CD14-positive monocyte (primary cell): Measurements from ENCODE around the gene HOXB8. TPM values are rescaled to one million over a fixed set of nuclear protein-coding genes. Genes with fewer than 3 reads are reported as not detected.

ENCODE experiments used
- DNase-seq, 3 donors: peaks; one replicate each; pipeline ENCODE4 v3.0.0-alpha.2; 2011 to 2022
- H2AFZ ChIP-seq: 2 replicates; pipeline ENCODE4 v1.6.0; 2012; ENCODE audit warnings: mild to moderate bottlenecking, low read depth, low read length, inconsistent platforms; ENCODE audit not compliant: insufficient read depth, poor library complexity, severe bottlenecking
- H3K27ac ChIP-seq, 2 donors: 1 replicate in 1 of 2; 2 replicates in 1 of 2; pipeline ENCODE4 v1.5.1; 2012 to 2013; ENCODE audit warnings: low read length in 2 of 2, control low read depth in 1 of 2, inconsistent platforms in 1 of 2, low read depth in 1 of 2, mild to moderate bottlenecking in 1 of 2
- H3K27me3 ChIP-seq, 2 donors: one replicate each; pipeline versions ENCODE4 v1.6.0 to v1.6.1; 2011 to 2013; ENCODE audit warnings: low read length in 2 of 2; ENCODE audit not compliant: control insufficient read depth in 2 of 2, insufficient read depth in 2 of 2
- H3K36me3 ChIP-seq, 2 donors: replicated peaks in 1 of 2; 1 replicate in 1 of 2; 2 replicates in 1 of 2; pipeline versions ENCODE4 v1.5.1 to v1.6.1; 2012 to 2013; ENCODE audit warnings: low read length in 2 of 2, control low read depth in 1 of 2, inconsistent platforms in 1 of 2, mild to moderate bottlenecking in 1 of 2; ENCODE audit not compliant: insufficient read depth in 2 of 2, control insufficient read depth in 1 of 2
- H3K4me1 ChIP-seq, 2 donors: 1 replicate in 1 of 2; 2 replicates in 1 of 2; pipeline versions ENCODE4 v1.5.1 to v1.6.1; 2012 to 2013; ENCODE audit warnings: low read length in 2 of 2, control low read depth in 1 of 2, inconsistent platforms in 1 of 2, mild to moderate bottlenecking in 1 of 2, moderate library complexity in 1 of 2; ENCODE audit not compliant: insufficient read depth in 2 of 2, control insufficient read depth in 1 of 2
- H3K4me2 ChIP-seq: replicated peaks from 2 replicates; pipeline ENCODE3; 2012; ENCODE audit warnings: low read length, moderate library complexity, mild to moderate bottlenecking; ENCODE audit not compliant: poor library complexity, severe bottlenecking; ENCODE audit errors: extremely low read depth
- H3K4me3 ChIP-seq, 3 experiments: fragments of 200-600 bp in 1 of 3; sonication (generic) in 1 of 3; replicated peaks in 1 of 3; 1 replicate in 2 of 3; 2 replicates in 1 of 3; pipeline ENCODE4 v1.5.1; 2011 to 2013; ENCODE audit warnings: low read length in 3 of 3, mild to moderate bottlenecking in 3 of 3, control low read depth in 2 of 3, low read depth in 2 of 3, inconsistent platforms in 1 of 3, moderate library complexity in 1 of 3
- H3K79me2 ChIP-seq: 2 replicates; pipeline ENCODE4 v1.6.0; 2012; ENCODE audit warnings: mild to moderate bottlenecking, control low read depth, inconsistent platforms, low read length, moderate library complexity; ENCODE audit not compliant: insufficient read depth
- H3K9ac ChIP-seq: 2 replicates; pipeline ENCODE4 v1.6.0; 2017; ENCODE audit warnings: low read length, mild to moderate bottlenecking; ENCODE audit not compliant: insufficient read depth, poor library complexity, severe bottlenecking
- H3K9me3 ChIP-seq, 2 donors: replicated peaks in 1 of 2; 1 replicate in 1 of 2; 2 replicates in 1 of 2; pipeline versions ENCODE4 v1.5.1 to v1.6.1; 2012 to 2013; ENCODE audit warnings: low read length in 2 of 2, control low read depth in 1 of 2; ENCODE audit not compliant: control insufficient read depth in 1 of 2, insufficient read depth in 1 of 2
- H4K20me1 ChIP-seq: 2 replicates; pipeline ENCODE4 v1.6.0; 2012; ENCODE audit warnings: mild to moderate bottlenecking, low read length, control low read depth, moderate library complexity; ENCODE audit not compliant: insufficient read depth
- H3K27ac Mint-ChIP-seq, 7 donors: one replicate each; pipeline ENCODE4 v1.8.0; 2020; ENCODE audit warnings: mild to moderate bottlenecking in 7 of 7, mixed read lengths in 7 of 7, moderate library complexity in 6 of 7, inconsistent platforms in 2 of 7
- H3K27me3 Mint-ChIP-seq, 3 donors: one replicate each; pipeline ENCODE4 v1.8.0; 2021 to 2022; ENCODE audit warnings: low read depth in 3 of 3, mild to moderate bottlenecking in 3 of 3, mixed read lengths in 3 of 3, moderate library complexity in 3 of 3, inconsistent platforms in 1 of 3
- H3K36me3 Mint-ChIP-seq, 2 donors: one replicate each; pipeline ENCODE4 v1.8.0; 2020; ENCODE audit warnings: mixed read lengths in 2 of 2, inconsistent platforms in 1 of 2, mild to moderate bottlenecking in 1 of 2
- H3K4me1 Mint-ChIP-seq: one replicate; pipeline ENCODE4 v1.8.0; 2020; ENCODE audit warnings: mild to moderate bottlenecking, mixed read lengths
- H3K4me3 Mint-ChIP-seq, 2 donors: one replicate each; pipeline ENCODE4 v1.8.0; 2020; ENCODE audit warnings: mild to moderate bottlenecking in 2 of 2, mixed read lengths in 2 of 2, moderate library complexity in 1 of 2
- H3K9me3 Mint-ChIP-seq, 7 donors: one replicate each; pipeline ENCODE4 v1.8.0; 2020 to 2022; ENCODE audit warnings: mixed read lengths in 7 of 7, mild to moderate bottlenecking in 6 of 7, moderate library complexity in 6 of 7, inconsistent platforms in 2 of 7
- WGBS: methylation state at CpG from one replicate; pipeline ENCODE4 v1.1.5; 2013; ENCODE audit warnings: missing lambda C conversion rate; ENCODE audit not compliant: insufficient coverage; 5-methylcytosine and 5-hydroxymethylcytosine counted together
- intact Hi-C, 2 donors: fragments of 100-400 bp; cut with micrococcal nuclease; formaldehyde crosslinking; loops; one replicate each; pipeline versions ENCODE4 v1.15.0 to v1.15.1; 2023
- polyA plus RNA-seq, 3 donors: library from polyadenylated mRNA; depleted of rRNA in 1 of 3; unstranded in 2 of 3; stranded (reverse) in 1 of 3; fragments of 300-500 nt in 2 of 3; fragments of >200 nt in 1 of 3; fragmentation: Illumina TruSeq in 2 of 3; gene quantifications; 1 replicate in 2 of 3; 2 replicates in 1 of 3; pipeline ENCODE4 v1.2.3, GENCODE V29; 2012 to 2021
- TF ChIP-seq, protein P1 (sequence below): fragments of 200-600 bp; IDR thresholded peaks from one replicate; pipeline ENCODE4 v1.8.0; 2022; ENCODE audit warnings: antibody characterized with exemption, mild to moderate bottlenecking

Gene HOXB8
- polyA plus RNA-seq, 3 donors, result not detected

DNA sequence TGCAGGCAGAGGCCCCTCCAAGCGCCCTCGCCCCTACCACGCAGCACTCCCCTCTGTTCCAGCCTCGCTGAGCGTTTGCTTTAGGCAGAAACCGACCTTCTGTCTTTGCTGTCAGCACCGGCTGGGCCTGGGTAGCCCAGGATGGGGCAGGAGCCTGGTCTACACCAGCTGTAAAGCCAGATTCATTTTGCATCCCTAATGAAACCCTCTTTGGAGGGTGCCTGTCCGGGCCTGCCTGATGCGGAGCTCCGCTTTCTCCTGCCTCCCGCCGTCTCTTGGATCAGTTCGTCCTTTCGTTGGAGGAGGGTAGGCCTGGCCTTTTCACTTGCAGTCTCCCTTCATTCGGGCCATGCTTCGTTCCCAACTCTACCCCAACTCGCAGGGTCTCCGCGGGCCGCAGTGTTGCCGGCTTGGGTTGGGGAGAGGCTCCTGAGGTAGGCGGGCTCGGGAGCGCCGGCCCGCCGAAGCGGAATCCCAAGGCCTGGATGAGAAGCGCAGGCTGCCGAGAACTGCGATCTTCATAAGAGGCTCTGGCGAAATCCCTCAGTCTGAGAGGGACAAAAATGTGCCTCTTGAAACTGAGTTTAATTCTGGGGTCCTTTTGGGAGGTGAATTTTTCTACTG lies 4.8 kb upstream of the HOXB8 start:
- peaks cover 87 to 100% of the 10 kb centered on the region in 2 donors for H3K27me3 ChIP-seq
- H3K27ac Mint-ChIP-seq, result no peak overlapping the region
- no peak overlapping the region for H3K4me2 ChIP-seq
- peak overlapping the region in 1 of 2 donors; percentile 69 for H3K4me3 Mint-ChIP-seq
- peaks cover 4 to 49% of the 10 kb centered on the region in 2 donors for H3K9me3 ChIP-seq
- H3K4me3 ChIP-seq, result no peak overlapping the region
- no peaks in the 10 kb centered on the region for H3K36me3 ChIP-seq
- DNase-seq, result no peak
- H4K20me1 ChIP-seq, result no peaks in the 10 kb centered on the region
- no peak overlapping the region for H2AFZ ChIP-seq
- no peak overlapping the region for H3K9ac ChIP-seq
- peaks cover 3 to 7% of the 10 kb centered on the region in 2 donors for H3K36me3 Mint-ChIP-seq
- peaks cover 0 to 20% (median 5%) of the 10 kb centered on the region in 7 donors for H3K9me3 Mint-ChIP-seq
- intact Hi-C loops, result loop anchor here in 1 of 2 donors (5.0 kb wide), 2 partner anchors 283 to 593 kb away; no protein-coding TSS in a partner anchor
- peaks cover 8% of the 10 kb centered on the region for H3K4me1 Mint-ChIP-seq
- no peak overlapping the region for H3K27ac ChIP-seq
- peaks cover 97 to 100% (median 98%) of the 10 kb centered on the region in 3 donors for H3K27me3 Mint-ChIP-seq
- peaks cover 0 to 2% of the 10 kb centered on the region in 2 donors for H3K4me1 ChIP-seq
- 84% methylated on average over 23 of the region's 32 CpGs for WGBS
- H3K79me2 ChIP-seq, result no peaks in the 10 kb centered on the region
- TF ChIP-seq, protein P1, sequence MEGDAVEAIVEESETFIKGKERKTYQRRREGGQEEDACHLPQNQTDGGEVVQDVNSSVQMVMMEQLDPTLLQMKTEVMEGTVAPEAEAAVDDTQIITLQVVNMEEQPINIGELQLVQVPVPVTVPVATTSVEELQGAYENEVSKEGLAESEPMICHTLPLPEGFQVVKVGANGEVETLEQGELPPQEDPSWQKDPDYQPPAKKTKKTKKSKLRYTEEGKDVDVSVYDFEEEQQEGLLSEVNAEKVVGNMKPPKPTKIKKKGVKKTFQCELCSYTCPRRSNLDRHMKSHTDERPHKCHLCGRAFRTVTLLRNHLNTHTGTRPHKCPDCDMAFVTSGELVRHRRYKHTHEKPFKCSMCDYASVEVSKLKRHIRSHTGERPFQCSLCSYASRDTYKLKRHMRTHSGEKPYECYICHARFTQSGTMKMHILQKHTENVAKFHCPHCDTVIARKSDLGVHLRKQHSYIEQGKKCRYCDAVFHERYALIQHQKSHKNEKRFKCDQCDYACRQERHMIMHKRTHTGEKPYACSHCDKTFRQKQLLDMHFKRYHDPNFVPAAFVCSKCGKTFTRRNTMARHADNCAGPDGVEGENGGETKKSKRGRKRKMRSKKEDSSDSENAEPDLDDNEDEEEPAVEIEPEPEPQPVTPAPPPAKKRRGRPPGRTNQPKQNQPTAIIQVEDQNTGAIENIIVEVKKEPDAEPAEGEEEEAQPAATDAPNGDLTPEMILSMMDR, result no peak

DNA sequence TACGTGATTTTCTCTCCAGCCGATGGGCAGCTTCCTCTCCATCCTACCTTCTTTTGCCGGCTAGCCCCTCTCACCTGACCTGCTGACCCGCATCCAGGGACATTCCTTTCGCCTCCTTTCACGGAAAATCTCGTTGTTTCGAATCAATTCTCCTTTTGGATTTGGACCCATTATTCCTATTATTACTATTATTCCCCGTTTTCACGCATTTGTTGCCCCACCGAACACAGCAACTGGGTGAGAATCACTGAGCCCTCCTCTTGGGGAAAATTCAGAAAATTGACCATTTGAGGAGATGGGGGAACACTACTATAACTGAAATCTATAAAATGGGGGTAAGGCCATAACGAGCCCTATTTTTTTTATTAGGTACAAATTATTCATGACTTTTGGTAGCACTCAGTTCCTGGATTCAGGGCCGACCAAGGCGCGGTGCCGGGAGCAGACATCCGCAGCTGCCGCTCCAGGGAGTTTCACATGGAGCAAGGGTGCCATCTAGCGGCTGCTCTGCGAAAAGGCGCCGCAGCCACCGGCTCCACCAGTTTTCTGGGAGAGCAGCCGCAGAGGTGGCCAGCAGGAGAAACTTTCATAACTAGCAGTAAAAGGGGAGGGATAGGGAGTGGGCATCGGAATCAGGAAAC lies 3.3 kb upstream of the HOXB8 start:
- H3K4me1 Mint-ChIP-seq, result peaks cover 13% of the 10 kb centered on the region
- no peak overlapping the region for H2AFZ ChIP-seq
- H3K27ac ChIP-seq, result no peak overlapping the region
- H3K4me2 ChIP-seq, result no peak overlapping the region
- intact Hi-C loops, result loop anchor here in 1 of 2 donors (5.0 kb wide), 2 partner anchors 281 to 591 kb away; no protein-coding TSS in a partner anchor
- peak overlapping the region in 1 of 2 donors; percentile 84 for H3K4me3 Mint-ChIP-seq
- DNase-seq, result peak; percentile 68 to 75 (median 70)
- 4% methylated on average over 20 of the region's 25 CpGs for WGBS
- H3K4me3 ChIP-seq, result no peak overlapping the region
- no peaks in the 10 kb centered on the region for H3K36me3 ChIP-seq
- peaks cover 4 to 7% of the 10 kb centered on the region in 2 donors for H3K4me1 ChIP-seq
- no peak overlapping the region for H3K9ac ChIP-seq
- no peaks in the 10 kb centered on the region for H4K20me1 ChIP-seq
- TF ChIP-seq, protein P1, result peak; percentile 98
- peaks cover 0 to 23% (median 7%) of the 10 kb centered on the region in 7 donors for H3K9me3 Mint-ChIP-seq
- H3K27ac Mint-ChIP-seq, result no peak overlapping the region
- H3K27me3 ChIP-seq, result peaks cover 86 to 100% of the 10 kb centered on the region in 2 donors
- peaks cover 99 to 100% (median 99%) of the 10 kb centered on the region in 3 donors for H3K27me3 Mint-ChIP-seq
- no peaks in the 10 kb centered on the region for H3K79me2 ChIP-seq
- peaks cover 4 to 47% of the 10 kb centered on the region in 2 donors for H3K9me3 ChIP-seq
- peaks cover 3 to 7% of the 10 kb centered on the region in 2 donors for H3K36me3 Mint-ChIP-seq
